SKM-1 treated with dmso at 0.1 percent for 144 hours (cell line): Measurements from ENCODE around the gene CYS1.

Experiments used
- DNase-seq: peaks from one replicate; lab custom pipeline; 2025; ENCODE audit not compliant: unreplicated experiment; lab: John Stamatoyannopoulos, UW

CYS1 gene

GRCh38 chr2:10073706-10074105, 6.5 kb downstream of the CYS1 start:
- no peak for DNase-seq

GRCh38 chr2:10072656-10073480, 7.3 kb downstream of the CYS1 start:
- peak; percentile 82 for DNase-seq

- DNase-seq = no peak
These were observed 8.6 kb downstream of the CYS1 start for GRCh38 chr2:10071595-10071994.

GRCh38 chr2:10071176-10071575, 9.0 kb downstream of the CYS1 start:
- DNase-seq = no peak

- DNase-seq = no peak
These were observed 12.3 kb downstream of the CYS1 start for GRCh38 chr2:10067881-10068280.

GRCh38 chr2:10067330-10067729, 12.9 kb downstream of the CYS1 start:
- DNase-seq = no peak

- no peak for DNase-seq
These were observed 14.5 kb downstream of the CYS1 start for GRCh38 chr2:10065773-10066055.

GRCh38 chr2:10064932-10065772, 15.1 kb downstream of the CYS1 start:
- DNase-seq = peak; percentile 87

GRCh38 chr2:10063566-10063965, 16.6 kb downstream of the CYS1 start:
- no peak for DNase-seq

GRCh38 chr2:10062931-10063365, 17.3 kb downstream of the CYS1 start:
- DNase-seq = no peak

- DNase-seq = no peak
These were observed 18.8 kb downstream of the CYS1 start for GRCh38 chr2:10061221-10061925.

- no peak for DNase-seq
These were observed 20.5 kb downstream of the CYS1 start for GRCh38 chr2:10059552-10060335.

GRCh38 chr2:10059016-10059351, 21.2 kb downstream of the CYS1 start:
- no peak for DNase-seq

- no peak for DNase-seq
These were observed 21.8 kb downstream of the CYS1 start for GRCh38 chr2:10058251-10059015.

- no peak for DNase-seq
These were observed 22.7 kb downstream of the CYS1 start for GRCh38 chr2:10057231-10058107.

GRCh38 chr2:10056439-10056838, 23.8 kb downstream of the CYS1 start:
- no peak for DNase-seq

GRCh38 chr2:10054976-10055375, 25.2 kb downstream of the CYS1 start:
- no peak for DNase-seq

- no peak for DNase-seq
These were observed 25.8 kb downstream of the CYS1 start for GRCh38 chr2:10054424-10054823.

GRCh38 chr2:10053351-10053750, 26.9 kb downstream of the CYS1 start:
- DNase-seq = no peak
